HG03354 (cell line): ENCODE results near the gene THAP10.

Experiments
- ATAC-seq: cut with Tn5 transposase; IDR thresholded peaks from one replicate; pipeline ENCODE4 v1.9.1; 2021; ENCODE audit warnings: mild to moderate bottlenecking; ENCODE audit not compliant: unreplicated experiment, poor library complexity, severe bottlenecking

Gene THAP10

DNA sequence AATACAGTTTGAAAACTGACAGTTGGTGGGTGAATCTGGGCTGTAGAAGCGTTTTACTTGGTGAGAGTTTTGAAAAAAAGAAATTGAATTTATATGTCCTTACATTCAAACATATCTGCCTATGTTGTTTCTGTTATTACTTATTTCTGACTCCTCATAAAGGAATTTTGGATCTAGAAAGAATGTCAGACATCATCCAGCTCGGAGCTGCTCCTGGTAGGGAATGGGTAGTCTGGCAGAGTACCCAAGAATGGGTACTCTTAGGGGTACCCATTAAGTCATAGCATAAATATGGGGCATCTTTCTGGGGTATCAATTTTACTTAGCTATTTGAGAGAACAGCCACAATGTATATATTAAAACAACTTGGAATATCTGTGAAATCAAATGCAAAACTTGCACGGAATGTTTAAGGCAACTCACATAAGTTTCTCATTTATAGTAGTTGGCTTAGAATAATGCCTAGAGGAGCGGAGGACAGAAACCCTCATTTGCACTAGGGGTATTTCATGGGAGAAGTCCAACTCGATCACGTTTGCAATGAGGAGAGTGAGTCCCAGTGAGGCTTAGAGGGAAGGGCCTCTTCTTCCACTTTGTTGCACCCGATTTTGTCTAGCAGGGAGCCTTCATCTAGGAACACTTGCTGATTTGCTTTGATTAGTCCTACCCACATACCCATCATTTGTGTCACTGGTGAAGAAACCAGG, 35.9 kb downstream of the THAP10 start:
- ATAC-seq: no peak

DNA sequence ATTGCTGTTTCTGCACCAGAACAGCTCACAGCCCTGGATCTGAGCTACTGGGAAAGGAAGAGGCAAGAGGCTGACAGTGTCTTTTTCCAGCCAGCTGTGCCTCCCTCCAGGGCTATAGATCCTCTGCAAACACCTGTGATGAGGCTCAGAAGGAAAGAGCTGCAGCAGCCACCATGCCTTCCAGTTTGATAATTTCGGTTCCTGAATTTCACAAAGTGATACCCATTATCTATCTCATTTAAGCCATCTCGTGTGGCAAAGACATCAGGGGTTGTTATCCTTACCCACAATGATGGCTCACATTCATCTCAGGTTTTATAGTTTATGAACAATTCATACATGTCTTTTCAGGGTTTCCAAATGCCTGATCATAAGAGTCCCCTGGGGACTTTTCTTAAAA, 36.5 kb downstream of the THAP10 start:
- ATAC-seq: no peak

DNA sequence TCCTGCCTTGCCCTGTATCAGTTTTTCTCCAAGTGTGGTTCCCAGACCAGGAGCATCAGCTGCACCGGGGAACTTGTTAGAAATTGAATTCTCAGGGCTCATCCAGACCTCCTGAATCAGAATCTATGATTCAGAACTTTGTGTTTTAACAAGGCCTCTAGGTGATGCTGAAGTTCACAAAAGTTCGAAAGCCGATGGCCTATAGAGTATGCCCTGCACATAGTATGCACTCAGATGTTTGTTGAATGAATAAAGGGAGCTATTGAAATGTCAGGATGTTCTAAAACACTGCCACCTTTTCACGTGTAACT, 37.6 kb downstream of the THAP10 start:
- ATAC-seq: no peak

DNA sequence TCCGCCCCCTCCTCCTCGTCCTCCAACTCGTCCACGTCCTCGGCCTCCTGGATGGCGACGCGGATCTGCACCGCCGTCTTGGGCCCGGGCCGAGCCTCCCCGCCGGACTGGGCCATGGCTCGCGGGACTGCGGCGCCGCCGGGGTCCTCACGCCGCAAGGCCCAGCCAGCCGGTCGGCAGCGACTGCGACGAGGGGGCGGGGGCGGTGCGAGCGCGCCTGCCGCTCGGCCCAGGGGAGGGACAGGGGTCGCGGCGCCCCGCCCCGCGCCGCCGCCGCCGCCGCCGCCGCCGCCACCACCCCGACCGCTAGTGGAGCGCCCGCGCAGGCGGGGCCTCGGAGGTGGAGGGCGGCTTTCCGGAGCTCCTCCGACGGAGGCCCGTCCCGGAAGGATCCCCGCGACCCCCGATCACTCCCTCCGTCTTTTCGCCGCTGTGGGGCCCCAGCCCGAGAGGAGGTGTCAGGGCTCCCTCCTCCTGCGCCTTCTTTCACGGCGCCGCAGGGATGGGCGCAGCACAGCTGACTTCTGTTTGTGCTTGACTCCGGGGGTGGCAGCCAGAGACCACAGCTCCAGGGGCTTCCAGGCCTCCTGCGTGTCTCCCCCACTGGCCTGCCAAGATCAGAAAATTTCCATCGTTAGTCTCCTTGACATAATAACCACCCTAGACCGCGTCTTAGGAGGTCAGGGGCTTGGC, 38.1 kb downstream of the THAP10 start, which contains the start of gene LARP6:
LARP6 (minus strand) TSS at position 185 of the 693 bp plus-strand sequence; CDS start at position 116, 69 bp downstream.
- no peak for ATAC-seq

DNA sequence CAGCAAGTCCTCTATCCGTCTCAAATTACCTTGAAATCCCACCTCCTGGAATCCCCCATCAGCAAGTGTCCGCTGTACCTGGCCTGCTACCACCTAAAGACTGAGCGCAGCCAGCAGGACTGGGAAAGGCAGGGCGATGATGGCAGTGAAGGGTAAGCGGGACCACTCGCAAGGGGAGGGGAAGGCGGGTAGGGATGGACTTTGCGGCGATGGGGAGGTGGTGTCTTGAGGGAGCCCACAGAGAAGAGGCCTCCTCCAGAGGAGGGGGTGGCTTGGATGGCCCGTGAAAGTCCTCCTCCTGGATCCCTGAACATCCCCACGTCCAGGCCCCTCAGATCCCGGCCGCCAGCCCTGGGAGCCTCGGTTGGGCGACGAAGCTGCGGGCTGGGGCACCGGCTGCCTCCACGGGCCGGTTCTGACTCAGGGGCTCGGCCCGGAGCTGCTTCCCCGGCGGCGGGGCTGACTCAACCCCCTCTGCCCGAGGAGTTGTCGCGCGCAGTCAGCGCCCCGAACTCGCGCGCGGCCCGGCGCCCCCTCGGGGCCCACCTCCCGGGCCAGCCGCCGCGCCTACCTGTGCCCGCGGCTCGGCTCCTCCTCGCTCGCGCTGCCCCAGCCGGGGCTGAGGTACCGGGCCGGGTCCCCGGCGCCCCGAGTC, 38.8 kb downstream of the THAP10 start:
- no peak for ATAC-seq

DNA sequence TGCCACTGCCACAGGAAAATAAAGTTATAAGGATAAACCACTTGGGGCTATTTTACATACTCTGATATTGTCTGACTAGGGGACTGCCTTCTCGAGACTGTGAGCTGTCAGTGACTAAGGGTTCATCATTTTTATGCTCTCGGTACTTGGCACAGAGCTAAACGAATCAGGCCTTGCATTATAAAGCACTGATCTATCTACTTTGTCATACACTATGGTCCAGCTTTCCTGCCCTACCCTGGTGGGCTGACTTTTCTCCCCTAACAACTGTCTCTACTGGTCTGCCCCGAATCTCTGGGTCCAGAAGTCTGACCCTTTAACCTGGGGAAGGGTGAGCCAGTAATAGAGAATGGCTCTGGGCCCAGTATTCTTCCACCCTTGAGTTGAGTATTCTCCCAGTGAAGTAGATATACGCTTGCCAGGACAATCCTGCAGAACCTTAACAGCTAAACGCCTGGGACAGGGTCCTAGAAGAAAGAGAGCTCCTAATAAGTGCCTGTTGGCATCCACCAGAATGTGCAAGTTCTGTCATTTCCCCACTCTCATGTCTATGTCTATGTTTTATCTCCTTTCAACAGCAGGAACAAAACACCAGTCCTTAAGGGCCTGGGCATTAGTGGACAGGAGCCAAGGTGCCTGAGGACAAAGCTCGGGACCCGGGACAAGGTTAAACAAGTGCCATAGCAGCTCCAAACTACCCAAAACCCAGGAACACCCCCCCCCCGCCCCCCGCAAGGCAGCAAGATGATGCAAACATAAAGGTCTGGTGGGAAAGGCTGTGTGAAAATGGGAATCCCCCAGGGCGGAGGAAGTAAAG, 39.5 kb downstream of the THAP10 start:
- no peak for ATAC-seq

DNA sequence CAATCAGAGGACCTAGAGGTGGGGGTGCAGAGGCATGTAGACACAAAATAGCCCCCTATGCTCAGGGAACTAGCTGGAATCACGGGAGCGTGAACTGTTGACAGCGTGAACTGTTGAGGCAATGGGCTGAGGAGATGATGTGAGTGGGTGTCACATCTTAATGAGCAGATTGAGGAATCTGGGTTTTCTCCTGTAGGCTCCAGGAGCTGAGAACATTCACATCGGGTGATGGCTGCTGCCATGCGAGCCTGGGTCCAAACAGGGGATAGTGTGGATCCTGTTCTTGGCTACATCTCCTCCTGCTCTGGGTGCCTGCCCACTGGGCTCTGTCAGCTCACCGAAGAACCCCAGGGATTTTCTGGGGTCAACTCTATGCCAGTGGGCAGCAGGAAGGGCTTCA, 40.3 kb downstream of the THAP10 start:
- ATAC-seq: no peak

DNA sequence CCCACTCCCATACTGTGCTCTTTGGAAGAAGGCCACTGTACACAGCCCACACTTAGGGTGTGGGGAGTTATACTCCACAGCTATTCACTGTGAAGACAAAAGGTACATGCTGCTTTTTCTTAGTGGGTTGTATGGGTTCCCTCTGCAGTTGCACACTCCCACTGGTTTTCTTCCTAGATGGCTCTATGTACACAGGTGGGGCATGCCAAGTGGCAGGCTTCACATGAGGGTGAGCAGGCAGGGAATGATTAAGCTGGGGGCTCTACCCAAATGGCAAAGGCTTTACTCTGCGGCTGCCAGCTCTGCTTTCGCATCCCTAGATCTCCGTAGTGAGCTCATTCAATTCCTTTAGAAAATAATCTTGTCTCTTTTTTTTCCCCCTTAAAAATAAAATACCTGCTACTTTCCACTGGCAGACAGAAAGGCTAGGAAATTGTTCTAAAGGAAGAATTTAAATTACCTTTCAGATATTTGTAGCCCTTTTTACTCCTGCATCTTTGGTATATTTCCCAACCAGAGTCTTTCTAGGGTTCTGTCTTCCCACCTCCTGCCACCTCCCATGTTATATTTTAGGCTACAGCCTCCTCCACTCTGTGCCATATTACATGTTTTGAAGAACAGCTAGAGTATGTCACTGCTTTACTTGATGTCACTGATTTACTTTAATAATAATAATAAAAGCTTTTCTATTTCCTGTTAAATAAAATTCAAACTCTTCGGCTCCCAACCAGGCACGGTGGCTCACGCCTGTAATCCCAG, 46.5 kb downstream of the THAP10 start:
- ATAC-seq: no peak

DNA sequence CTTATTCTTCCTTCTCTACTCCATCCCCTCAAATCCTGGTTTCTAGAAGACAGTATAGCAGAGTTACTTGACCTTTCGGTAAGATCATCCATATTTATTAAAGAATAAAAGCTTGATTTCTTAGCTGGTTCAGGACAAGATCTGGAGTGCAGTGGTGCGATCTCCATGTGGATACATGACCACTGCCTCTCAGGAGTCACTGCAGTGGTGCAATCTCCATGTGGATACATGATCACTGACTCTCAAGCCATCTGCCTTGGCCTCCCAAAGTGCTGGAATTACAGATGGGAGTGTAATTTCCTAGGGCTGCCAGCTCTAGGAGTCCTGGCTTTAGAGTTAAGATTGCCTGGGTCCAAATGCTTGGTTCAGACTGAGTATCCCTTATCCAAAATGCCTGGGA, 54.8 kb downstream of the THAP10 start:
- no peak for ATAC-seq

DNA sequence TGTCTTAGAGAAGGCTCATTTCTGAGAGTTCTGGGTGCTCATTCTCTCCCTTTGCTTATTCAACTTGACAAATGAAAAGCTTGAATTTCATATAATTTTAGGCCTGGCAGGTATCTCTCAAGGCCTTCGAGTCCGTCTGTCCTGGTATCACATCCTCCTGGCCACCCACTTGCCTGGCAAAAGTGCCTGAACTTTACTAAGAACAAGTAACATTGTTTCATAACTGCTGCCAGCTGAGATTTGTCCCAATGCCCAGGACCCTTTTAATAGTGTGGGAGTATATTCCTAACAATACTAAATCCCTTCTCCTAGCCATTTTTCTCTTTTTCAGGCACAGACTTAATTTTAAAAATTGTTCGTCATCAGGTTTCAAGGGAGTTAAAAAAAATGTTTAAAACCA, 56.4 kb downstream of the THAP10 start:
- no peak for ATAC-seq

DNA sequence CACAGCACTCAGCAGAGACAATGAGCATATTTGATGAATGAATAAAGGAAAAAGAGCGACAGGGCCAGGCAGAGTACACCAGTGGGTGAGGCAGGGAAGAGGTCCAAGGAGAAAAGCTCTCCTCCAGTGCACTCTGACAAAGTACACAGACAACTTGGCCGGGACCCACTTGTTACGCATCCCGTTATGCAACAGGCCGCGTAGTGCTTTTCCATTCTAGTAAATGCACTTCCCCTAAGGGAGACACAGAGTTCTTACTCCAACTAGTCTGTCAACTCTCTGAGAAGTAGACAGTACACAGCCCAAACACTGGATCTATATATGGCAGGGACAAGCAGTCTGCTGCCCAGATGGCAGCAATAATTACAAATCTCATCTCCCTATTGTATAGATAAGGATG, 56.8 kb downstream of the THAP10 start:
- ATAC-seq: no peak

DNA sequence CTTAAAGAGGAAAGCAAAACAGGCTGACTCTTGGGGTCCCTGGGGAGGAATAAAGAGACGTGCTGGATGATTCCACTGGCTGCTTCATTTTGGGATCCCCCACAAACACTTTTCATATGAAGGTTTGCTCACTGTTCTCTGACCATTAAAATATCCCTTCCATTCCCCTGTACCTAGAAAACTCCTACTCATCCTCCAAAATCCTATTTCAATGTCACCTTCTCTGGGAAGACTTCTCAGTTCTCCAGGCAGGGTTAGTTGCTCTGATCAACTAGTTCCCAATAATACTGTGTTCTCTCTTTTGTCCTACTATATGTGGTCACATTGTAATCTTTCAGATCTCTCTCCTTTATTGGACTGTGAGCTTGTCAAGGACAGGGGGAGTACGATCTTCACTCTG, 57.2 kb downstream of the THAP10 start:
- no peak for ATAC-seq

DNA sequence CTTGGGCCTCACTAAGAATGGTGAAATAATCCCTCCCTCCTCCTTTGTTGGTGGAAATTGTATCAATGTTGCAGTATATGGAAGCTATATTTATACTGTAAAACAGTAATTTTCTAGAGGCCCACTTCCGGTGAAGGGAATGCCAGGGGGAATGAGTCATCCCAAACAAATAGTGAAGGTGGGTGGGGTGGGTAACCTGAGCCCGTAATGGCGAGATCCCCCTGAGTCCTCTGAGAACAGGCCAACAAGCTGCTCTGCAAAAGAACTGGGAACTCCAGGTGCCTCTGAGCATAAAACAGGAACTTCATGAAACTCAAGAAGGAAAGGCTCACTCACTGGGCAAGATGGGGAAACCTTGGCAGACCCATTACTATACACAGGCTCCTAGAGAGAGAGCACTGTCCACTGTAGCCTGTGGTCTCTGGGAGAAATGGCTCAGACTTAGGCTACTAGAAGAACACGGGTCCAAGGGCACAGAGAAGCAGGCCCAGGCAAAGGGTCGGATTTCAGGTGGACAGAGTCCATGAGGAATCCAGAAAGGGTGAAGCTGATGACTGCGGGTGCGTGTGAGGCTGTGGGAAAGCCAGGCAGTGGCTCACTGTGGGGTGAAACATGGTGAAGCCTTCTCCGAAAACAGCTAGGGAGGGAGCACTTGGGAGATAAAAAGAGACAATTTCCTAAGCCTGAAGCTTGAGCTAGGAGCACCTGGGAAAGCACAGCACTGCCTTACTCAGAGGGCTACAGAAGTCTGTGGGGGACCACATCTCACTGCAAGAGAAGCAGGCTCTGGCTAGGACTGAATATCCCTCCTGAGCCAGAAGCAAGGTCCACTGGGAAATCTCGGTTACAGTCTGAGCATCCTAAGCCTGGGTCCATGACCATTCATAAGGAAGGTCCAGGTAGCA, 58.1 kb downstream of the THAP10 start:
- ATAC-seq: no peak

DNA sequence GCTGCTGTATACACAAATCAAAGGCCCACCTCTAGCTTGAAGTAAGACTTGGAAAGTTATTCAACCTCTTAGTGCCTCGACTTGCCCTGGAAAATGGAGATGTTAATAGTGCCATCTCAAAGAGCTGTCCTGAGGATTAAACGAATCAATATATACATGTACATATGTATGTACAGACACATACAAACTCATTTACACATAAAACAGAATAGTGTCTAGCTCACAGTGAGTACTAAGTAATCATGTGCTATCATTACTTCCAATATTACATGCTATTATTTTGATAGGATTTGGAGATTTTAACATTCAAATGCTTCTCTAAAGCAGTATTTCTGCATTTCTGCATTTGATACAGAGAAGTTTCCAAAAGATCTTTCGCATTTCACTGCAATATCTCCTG, 58.8 kb downstream of the THAP10 start:
- ATAC-seq: no peak

DNA sequence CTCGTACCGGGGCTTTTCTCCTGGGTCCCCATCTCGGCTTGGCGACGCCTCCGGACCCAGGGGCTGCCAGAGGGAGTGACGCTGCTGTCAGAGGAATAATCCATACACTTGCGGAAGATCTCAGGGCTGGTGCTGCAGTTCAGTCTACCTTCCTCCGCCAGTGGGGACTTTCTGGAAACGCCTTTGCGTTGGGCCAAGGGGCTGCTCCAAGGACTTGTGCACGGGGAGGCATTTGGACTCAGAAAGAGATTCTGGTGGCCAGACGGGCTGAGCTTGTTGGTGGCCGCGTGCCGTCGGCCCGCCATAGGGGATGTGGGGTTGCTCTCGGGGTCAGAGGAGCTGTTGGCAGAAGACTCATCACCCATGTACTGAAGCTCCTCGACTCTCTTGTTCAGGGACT, 60.1 kb downstream of the THAP10 start:
- no peak for ATAC-seq
